Effector memory CD4-positive, alpha-beta T cell (primary cell): Measurements from ENCODE around the gene TCF7.

Experiments
- DNase-seq, 3 donors: peaks; one replicate each; pipeline ENCODE4 v3.0.0-alpha.2; 2020
- H3K27ac ChIP-seq: 2 replicates; pipeline ENCODE4 v1.7.0; 2013; ENCODE audit warnings: mild to moderate bottlenecking, low read length, moderate library complexity; ENCODE audit not compliant: insufficient read depth, poor library complexity, severe bottlenecking
- H3K27me3 ChIP-seq: replicated peaks from 2 replicates; pipeline ENCODE4 v1.7.0; 2013; ENCODE audit warnings: mild to moderate bottlenecking, low read length; ENCODE audit not compliant: insufficient read depth, control insufficient read depth, poor library complexity, severe bottlenecking
- H3K36me3 ChIP-seq: 2 replicates; pipeline ENCODE4 v1.7.0; 2013; ENCODE audit warnings: mild to moderate bottlenecking, low read length, moderate library complexity; ENCODE audit not compliant: control insufficient read depth, insufficient read depth
- H3K4me1 ChIP-seq: 2 replicates; pipeline ENCODE4 v1.7.0; 2013; ENCODE audit warnings: low read length, mild to moderate bottlenecking; ENCODE audit not compliant: control insufficient read depth, insufficient read depth, poor library complexity, severe bottlenecking
- H3K4me3 ChIP-seq: 2 replicates; pipeline ENCODE4 v1.7.0; 2013; ENCODE audit warnings: low read length, low read depth, mild to moderate bottlenecking; ENCODE audit not compliant: insufficient read depth, poor library complexity, severe bottlenecking
- H3K9me3 ChIP-seq: 2 replicates; pipeline ENCODE4 v1.7.0; 2013; ENCODE audit warnings: mild to moderate bottlenecking, low read length, moderate library complexity; ENCODE audit not compliant: control insufficient read depth

The TCF7 gene

GRCh38 chr5:134136221-134136631 is 21.7 kb downstream of the TCF7 start:
- peak overlapping the region; percentile 98 for H3K27ac ChIP-seq
- H3K27me3 ChIP-seq: no peaks in the 10 kb centered on the region
- no peaks in the 10 kb centered on the region for H3K9me3 ChIP-seq
- H3K4me3 ChIP-seq: no peak overlapping the region
- peaks cover 78% of the 10 kb centered on the region for H3K36me3 ChIP-seq
- no peak for DNase-seq
- peaks cover 89% of the 10 kb centered on the region for H3K4me1 ChIP-seq

DNA sequence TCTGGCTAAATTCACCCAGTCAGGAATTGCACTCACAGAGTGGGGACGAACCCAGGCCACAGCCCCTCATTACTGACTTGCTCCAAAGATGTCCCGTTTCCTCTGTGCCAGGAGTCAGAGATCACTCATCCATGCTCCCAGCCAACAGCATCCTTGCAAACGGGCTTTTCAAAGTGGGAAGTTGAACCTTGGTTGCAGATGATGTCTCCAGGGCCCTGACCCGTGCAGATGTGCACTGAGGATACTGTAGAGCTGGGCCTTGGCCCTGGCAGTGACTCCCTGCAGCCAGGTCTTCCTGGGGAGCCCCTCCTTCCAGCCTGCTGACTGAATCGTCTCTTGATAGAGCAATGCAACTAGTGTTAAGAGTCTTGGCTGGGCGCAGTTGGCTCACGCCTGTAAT is 22.3 kb downstream of the TCF7 start:
- H3K4me3 ChIP-seq: no peak overlapping the region

DNA sequence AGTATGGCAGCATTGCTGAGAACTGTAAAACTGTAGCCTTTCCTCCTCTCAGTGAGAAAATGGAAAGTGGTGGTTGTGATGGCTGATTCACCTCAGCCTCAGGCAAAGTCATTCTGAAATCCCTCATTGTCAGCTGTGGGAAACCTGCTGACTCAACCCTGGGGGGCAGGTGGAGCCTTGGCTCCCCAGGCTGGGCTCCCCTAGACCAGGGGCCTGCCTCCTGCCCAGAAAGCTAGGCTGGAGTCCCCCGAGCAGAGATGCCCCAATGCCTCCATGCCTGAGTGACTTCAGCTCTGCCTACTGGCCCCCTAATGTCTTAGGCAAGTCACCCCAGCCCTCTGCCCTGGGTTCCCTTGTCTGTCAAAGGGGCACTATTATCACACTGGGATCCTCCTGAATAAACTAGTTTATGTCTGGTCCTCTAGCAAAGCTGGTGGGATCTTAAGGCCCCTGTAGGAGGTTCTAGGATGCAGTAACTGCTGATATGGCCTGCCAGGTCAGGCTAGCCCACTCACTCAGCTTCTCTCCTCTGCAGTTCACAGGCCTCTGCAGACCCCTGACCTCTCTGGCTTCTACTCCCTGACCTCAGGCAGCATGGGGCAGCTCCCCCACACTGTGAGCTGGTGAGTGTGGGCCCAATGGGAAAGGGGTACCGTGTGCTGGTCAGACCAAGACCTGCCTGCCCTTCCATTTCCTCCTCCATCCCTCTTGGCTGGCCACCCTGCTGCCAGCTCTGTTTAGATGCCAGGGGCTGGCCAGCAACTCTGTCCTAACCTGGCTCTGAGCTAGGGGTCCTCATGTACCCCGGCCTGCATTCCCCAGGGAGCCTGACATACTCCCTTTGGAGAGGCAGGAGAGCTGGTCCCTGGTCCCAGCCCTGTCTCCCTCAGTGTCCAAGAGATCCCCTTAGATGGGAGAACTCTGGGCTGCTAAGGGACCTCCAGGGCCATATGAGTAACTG is 24.2 kb downstream of the TCF7 start:
- H3K9me3 ChIP-seq: no peaks in the 10 kb centered on the region
- no peaks in the 10 kb centered on the region for H3K27me3 ChIP-seq
- no peak overlapping the region for H3K4me3 ChIP-seq
- peak overlapping the region; percentile 98 for H3K27ac ChIP-seq
- peaks cover 67% of the 10 kb centered on the region for H3K4me1 ChIP-seq
- no peak for DNase-seq
- H3K36me3 ChIP-seq: peaks cover 91% of the 10 kb centered on the region

More for the DNA sequence above, 22.3 kb downstream of the TCF7 start:
- DNase-seq: no peak
- Histone ChIP-seq H3K4me1 (peaks cover 83% of the 10 kb centered on the region), H3K27ac (peak overlapping the region; percentile 98), H3K27me3 (no peaks in the 10 kb centered on the region), H3K36me3 (peaks cover 83% of the 10 kb centered on the region), H3K9me3 (no peaks in the 10 kb centered on the region)

GRCh38 chr5:134139377-134139851 is 24.9 kb downstream of the TCF7 start:
- no peaks in the 10 kb centered on the region for H3K27me3 ChIP-seq
- H3K27ac ChIP-seq: peak overlapping the region; percentile 98
- H3K36me3 ChIP-seq: peaks cover 91% of the 10 kb centered on the region
- no peak overlapping the region for H3K4me3 ChIP-seq
- H3K4me1 ChIP-seq: peaks cover 59% of the 10 kb centered on the region
- DNase-seq: no peak
- H3K9me3 ChIP-seq: no peaks in the 10 kb centered on the region

- Histone ChIP-seq H3K4me3 (no peak overlapping the region), H3K27me3 (no peaks in the 10 kb centered on the region), H3K9me3 (no peaks in the 10 kb centered on the region), H3K36me3 (peaks cover 91% of the 10 kb centered on the region), H3K27ac (peak overlapping the region; percentile 98), H3K4me1 (peaks cover 54% of the 10 kb centered on the region)
- no peak for DNase-seq
Observed at GRCh38 chr5:134139891-134140469, 25.5 kb downstream of the TCF7 start.

DNA sequence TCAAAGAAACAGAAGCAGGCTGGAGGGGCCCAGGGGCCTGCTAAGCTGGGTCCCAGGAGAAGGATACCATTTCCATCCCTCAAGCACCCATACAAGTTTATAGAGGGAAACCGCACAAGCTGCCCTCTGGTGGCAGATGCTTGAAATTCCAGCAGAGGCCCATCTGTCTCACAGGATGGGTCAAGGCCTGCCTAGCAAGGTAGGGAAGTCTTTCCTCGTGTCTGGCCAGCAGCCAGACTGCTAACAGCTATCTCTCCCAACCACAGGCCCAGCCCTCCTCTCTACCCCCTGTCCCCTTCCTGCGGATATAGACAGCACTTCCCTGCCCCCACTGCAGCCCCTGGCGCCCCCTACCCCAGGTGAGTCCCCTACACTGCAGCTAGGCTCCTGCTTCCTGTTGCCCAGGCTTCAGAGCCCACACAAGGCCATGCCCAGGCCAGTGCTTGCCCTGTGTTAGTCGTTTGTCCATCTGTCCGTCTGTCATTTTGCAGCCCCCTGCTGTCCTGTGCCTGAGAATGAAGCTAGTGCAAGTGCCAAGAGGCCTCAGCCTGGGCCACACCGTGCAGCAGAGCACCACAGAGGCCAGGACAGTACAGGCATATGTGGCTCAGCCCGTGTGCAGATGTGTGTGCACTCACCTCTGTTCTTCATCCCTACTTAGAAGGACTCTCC is 26.2 kb downstream of the TCF7 start:
- H3K27me3 ChIP-seq: no peaks in the 10 kb centered on the region
- H3K36me3 ChIP-seq: peaks cover 96% of the 10 kb centered on the region
- peaks cover 47% of the 10 kb centered on the region for H3K4me1 ChIP-seq
- H3K4me3 ChIP-seq: no peak overlapping the region
- H3K27ac ChIP-seq: peak overlapping the region; percentile 98
- no peaks in the 10 kb centered on the region for H3K9me3 ChIP-seq
- DNase-seq: peak in 2 of 3 donors; percentile 43 to 51

GRCh38 chr5:134141331-134142050 is 27.0 kb downstream of the TCF7 start:
- H3K36me3 ChIP-seq: peaks cover 96% of the 10 kb centered on the region
- no peaks in the 10 kb centered on the region for H3K9me3 ChIP-seq
- DNase-seq: no peak
- no peak overlapping the region for H3K4me3 ChIP-seq
- H3K4me1 ChIP-seq: peaks cover 39% of the 10 kb centered on the region
- H3K27ac ChIP-seq: peak overlapping the region; percentile 98
- no peaks in the 10 kb centered on the region for H3K27me3 ChIP-seq

DNA sequence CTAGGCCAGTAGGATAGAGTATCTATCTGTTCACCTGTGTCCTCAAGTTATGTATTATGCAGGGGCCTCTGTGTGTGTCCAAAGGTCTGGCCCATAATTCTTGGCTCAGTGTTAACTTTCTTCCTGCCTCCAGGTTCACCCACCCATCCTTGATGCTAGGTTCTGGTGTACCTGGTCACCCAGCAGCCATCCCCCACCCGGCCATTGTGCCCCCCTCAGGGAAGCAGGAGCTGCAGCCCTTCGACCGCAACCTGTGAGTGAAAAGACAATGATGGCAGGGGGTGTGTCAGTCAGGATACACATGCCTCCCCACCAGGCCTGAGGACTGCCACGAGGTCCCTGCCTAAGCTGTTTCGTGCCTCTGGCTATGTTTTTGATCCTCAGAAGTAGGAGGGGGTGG is 27.6 kb downstream of the TCF7 start:
- Histone ChIP-seq H3K27ac (no peak overlapping the region), H3K9me3 (no peaks in the 10 kb centered on the region), H3K4me1 (peaks cover 33% of the 10 kb centered on the region), H3K4me3 (no peak overlapping the region), H3K27me3 (no peaks in the 10 kb centered on the region), H3K36me3 (peaks cover 97% of the 10 kb centered on the region)
- no peak for DNase-seq

DNA sequence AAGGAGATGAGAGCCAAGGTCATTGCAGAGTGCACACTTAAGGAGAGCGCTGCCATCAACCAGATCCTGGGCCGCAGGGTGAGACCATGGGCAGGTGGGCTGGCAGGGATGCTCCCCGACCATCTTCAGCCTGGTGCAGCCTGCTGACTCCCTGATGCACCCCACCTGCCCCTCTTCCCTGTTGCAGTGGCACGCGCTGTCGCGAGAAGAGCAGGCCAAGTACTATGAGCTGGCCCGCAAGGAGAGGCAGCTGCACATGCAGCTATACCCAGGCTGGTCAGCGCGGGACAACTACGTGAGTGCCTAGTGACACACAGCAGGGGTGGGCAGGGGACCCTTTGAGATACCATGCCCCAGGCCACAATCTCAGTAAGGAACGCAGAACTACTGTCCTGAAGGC is 28.3 kb downstream of the TCF7 start:
- no peaks in the 10 kb centered on the region for H3K9me3 ChIP-seq
- peaks cover 96% of the 10 kb centered on the region for H3K36me3 ChIP-seq
- H3K27ac ChIP-seq: no peak overlapping the region
- no peak for DNase-seq
- no peak overlapping the region for H3K4me3 ChIP-seq
- H3K4me1 ChIP-seq: peaks cover 25% of the 10 kb centered on the region
- no peaks in the 10 kb centered on the region for H3K27me3 ChIP-seq
